Osteocyte (in vitro differentiated cells): ENCODE data around the gene TARM1. TPM values are rescaled to one million over a fixed set of nuclear protein-coding genes. Genes with fewer than 3 reads are reported as not detected.
"Not testable (repeated sequence)": the region's sequence is repeated elsewhere in the genome, so short reads cannot be mapped to it uniquely, and the experiment has no call there.

Source experiments
- DNase-seq: peaks from one replicate; pipeline ENCODE4 v3.0.0; 2021; ENCODE audit warnings: mixed read lengths; ENCODE audit not compliant: unreplicated experiment; ENCODE audit errors: extremely low spot score
- H3K27ac Mint-ChIP-seq: one replicate; pipeline ENCODE4 v1.8.0; 2021; ENCODE audit warnings: mild to moderate bottlenecking, mixed read lengths; ENCODE audit not compliant: unreplicated experiment
- H3K27me3 Mint-ChIP-seq: one replicate; pipeline ENCODE4 v1.8.0; 2021; ENCODE audit warnings: mixed read lengths; ENCODE audit not compliant: unreplicated experiment
- H3K36me3 Mint-ChIP-seq: one replicate; pipeline ENCODE4 v1.8.0; 2021; ENCODE audit warnings: mixed read lengths; ENCODE audit not compliant: unreplicated experiment
- H3K4me1 Mint-ChIP-seq: one replicate; pipeline ENCODE4 v1.8.0; 2021; ENCODE audit warnings: mixed read lengths; ENCODE audit not compliant: unreplicated experiment
- H3K4me3 Mint-ChIP-seq: one replicate; pipeline ENCODE4 v1.8.0; 2021; ENCODE audit warnings: mild to moderate bottlenecking, moderate library complexity, mixed read lengths; ENCODE audit not compliant: unreplicated experiment
- H3K9me3 Mint-ChIP-seq: one replicate; pipeline ENCODE4 v1.8.0; 2021; ENCODE audit warnings: mixed read lengths; ENCODE audit not compliant: unreplicated experiment
- CTCF ChIP-seq: fragments of 200-600 bp; sonication (generic); IDR thresholded peaks from 2 replicates; pipeline ENCODE4 v1.5.0; 2021; ENCODE audit warnings: antibody characterized with exemption, mild to moderate bottlenecking, moderate library complexity
- total RNA-seq: library from RNA; stranded (reverse); gene quantifications from 2 replicates; pipeline ENCODE4 v1.2.1, GENCODE V29; 2021

TARM1 gene
- total RNA-seq, 1 donor from 2014 or later = not detected

- no peak overlapping the region for H3K27ac Mint-ChIP-seq
- H3K4me1 Mint-ChIP-seq = no peaks in the 10 kb centered on the region
- H3K9me3 Mint-ChIP-seq = no peaks in the 10 kb centered on the region
- H3K27me3 Mint-ChIP-seq = no peaks in the 10 kb centered on the region
- DNase-seq = no peak
- H3K4me3 Mint-ChIP-seq = no peak overlapping the region
- no peak for TF ChIP-seq CTCF
- H3K36me3 Mint-ChIP-seq = no peaks in the 10 kb centered on the region
Measured at GRCh38 chr19:54041969-54042606, 39.1 kb downstream of the TARM1 start.

- no peak for DNase-seq
- H3K4me3 Mint-ChIP-seq = no peak overlapping the region
- no peaks in the 10 kb centered on the region for H3K36me3 Mint-ChIP-seq
- no peaks in the 10 kb centered on the region for H3K4me1 Mint-ChIP-seq
- no peak overlapping the region for H3K27ac Mint-ChIP-seq
- no peaks in the 10 kb centered on the region for H3K27me3 Mint-ChIP-seq
- no peak for TF ChIP-seq CTCF
- no peaks in the 10 kb centered on the region for H3K9me3 Mint-ChIP-seq
Measured at GRCh38 chr19:54040003-54040402, 41.2 kb downstream of the TARM1 start.

- H3K4me1 Mint-ChIP-seq, H3K27me3 Mint-ChIP-seq, H3K9me3 Mint-ChIP-seq, H3K4me3 Mint-ChIP-seq, H3K36me3 Mint-ChIP-seq, DNase-seq, H3K27ac Mint-ChIP-seq: not testable (repeated sequence)
Measured at GRCh38 chr19:54036542-54036941, 44.6 kb downstream of the TARM1 start.

GRCh38 chr19:54035215-54036178 is 45.7 kb downstream of the TARM1 start:
- H3K4me1 Mint-ChIP-seq = no peaks in the 10 kb centered on the region
- no peak for TF ChIP-seq CTCF
- H3K27me3 Mint-ChIP-seq = no peaks in the 10 kb centered on the region
- no peak overlapping the region for H3K27ac Mint-ChIP-seq
- H3K9me3 Mint-ChIP-seq = no peaks in the 10 kb centered on the region
- no peak overlapping the region for H3K4me3 Mint-ChIP-seq
- DNase-seq = no peak
- no peaks in the 10 kb centered on the region for H3K36me3 Mint-ChIP-seq

- no peak for DNase-seq
- H3K4me3 Mint-ChIP-seq = no peak overlapping the region
Measured at GRCh38 chr19:54030895-54031586, 50.1 kb downstream of the TARM1 start.

More at GRCh38 chr19:54030895-54031586, 50.1 kb downstream of the TARM1 start:
- TF ChIP-seq CTCF = peak; percentile 30
- Mint-ChIP-seq H3K27ac (no peak overlapping the region), H3K9me3 (no peaks in the 10 kb centered on the region), H3K27me3 (no peaks in the 10 kb centered on the region), H3K4me1 (no peaks in the 10 kb centered on the region), H3K36me3 (no peaks in the 10 kb centered on the region)
